GM13976 (cell line): ENCODE data around the gene SDF4.

Experiments used
- DNase-seq: peaks from one replicate; pipeline ENCODE4 v3.0.0; 2012; ENCODE audit warnings: low spot score
- in situ Hi-C: fragments of 300-500 bp; cut with MboI; formaldehyde crosslinking; loops from one replicate; pipeline ENCODE4 v1.12.0; 2022; ENCODE audit warnings: low sequenced_read_pairs, mixed read lengths, inconsistent platforms; ENCODE audit not compliant: unreplicated experiment
- TF ChIP-seq, protein P1 (sequence below): IDR thresholded peaks from 2 replicates; pipeline ENCODE4 v1.5.1; 2012; ENCODE audit warnings: borderline replicate concordance, mild to moderate bottlenecking; ENCODE audit not compliant: insufficient read depth; ENCODE audit errors: extremely low read depth, missing control alignments, control extremely low read depth

Gene SDF4

GRCh38 chr1:1223891-1224290, 7.9 kb downstream of the SDF4 start:
- in situ Hi-C loops, result no loop called here

DNA sequence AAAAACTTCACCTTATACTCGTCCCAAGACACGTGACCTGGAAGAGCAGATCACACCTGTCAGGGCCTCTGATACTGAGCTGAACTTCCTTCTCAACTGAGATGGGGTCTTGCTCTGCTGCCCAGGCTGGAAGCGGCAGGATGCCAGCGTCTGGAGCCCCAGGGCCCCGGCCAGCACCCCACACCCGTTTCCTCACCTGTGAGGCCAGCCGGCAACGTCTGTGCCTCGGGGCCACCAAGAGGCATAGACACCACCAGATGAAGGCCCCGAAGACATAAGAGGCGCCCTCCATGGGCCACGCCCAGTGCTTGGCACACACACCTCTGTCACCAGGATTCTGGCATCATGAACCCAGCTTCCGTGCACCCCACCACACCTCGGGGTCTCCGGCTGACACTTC, 8.5 kb downstream of the SDF4 start:
- no peak for DNase-seq
- in situ Hi-C loops, result no loop called here
- TF ChIP-seq, protein P1, sequence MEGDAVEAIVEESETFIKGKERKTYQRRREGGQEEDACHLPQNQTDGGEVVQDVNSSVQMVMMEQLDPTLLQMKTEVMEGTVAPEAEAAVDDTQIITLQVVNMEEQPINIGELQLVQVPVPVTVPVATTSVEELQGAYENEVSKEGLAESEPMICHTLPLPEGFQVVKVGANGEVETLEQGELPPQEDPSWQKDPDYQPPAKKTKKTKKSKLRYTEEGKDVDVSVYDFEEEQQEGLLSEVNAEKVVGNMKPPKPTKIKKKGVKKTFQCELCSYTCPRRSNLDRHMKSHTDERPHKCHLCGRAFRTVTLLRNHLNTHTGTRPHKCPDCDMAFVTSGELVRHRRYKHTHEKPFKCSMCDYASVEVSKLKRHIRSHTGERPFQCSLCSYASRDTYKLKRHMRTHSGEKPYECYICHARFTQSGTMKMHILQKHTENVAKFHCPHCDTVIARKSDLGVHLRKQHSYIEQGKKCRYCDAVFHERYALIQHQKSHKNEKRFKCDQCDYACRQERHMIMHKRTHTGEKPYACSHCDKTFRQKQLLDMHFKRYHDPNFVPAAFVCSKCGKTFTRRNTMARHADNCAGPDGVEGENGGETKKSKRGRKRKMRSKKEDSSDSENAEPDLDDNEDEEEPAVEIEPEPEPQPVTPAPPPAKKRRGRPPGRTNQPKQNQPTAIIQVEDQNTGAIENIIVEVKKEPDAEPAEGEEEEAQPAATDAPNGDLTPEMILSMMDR, result no peak

More at GRCh38 chr1:1223891-1224290, 7.9 kb downstream of the SDF4 start:
- no peak for DNase-seq
- TF ChIP-seq, protein P1, result no peak

DNA sequence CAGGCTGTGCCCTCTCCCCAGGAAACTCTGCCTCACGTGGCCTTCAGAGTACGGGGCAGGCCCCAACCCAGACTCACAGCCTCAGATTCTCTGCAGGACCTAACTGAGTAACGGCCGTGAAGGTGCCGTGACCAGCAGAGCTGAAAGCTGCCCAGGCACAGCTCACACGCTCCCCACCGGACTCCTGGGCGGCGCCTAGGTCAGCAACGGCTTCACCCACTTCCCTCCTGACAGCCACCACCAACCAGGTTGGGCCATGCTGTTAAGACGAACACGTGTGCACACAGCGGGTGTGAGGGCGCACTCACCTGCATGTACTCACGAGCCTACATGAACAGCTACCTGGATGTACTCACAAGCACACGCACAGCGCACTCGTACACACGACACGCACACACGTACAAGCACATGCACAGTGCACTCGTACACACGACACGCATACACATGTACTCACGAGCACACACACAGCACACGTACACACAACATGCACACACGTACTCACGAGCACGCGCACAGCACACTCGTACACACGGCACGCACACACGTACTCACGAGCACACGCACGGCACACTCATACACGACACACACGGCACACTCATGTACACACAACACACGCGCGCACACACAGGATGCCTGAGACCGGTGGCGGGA, 9.1 kb downstream of the SDF4 start:
- DNase-seq, result no peak
- in situ Hi-C loops, result no loop called here
- TF ChIP-seq, protein P1, result no peak

DNA sequence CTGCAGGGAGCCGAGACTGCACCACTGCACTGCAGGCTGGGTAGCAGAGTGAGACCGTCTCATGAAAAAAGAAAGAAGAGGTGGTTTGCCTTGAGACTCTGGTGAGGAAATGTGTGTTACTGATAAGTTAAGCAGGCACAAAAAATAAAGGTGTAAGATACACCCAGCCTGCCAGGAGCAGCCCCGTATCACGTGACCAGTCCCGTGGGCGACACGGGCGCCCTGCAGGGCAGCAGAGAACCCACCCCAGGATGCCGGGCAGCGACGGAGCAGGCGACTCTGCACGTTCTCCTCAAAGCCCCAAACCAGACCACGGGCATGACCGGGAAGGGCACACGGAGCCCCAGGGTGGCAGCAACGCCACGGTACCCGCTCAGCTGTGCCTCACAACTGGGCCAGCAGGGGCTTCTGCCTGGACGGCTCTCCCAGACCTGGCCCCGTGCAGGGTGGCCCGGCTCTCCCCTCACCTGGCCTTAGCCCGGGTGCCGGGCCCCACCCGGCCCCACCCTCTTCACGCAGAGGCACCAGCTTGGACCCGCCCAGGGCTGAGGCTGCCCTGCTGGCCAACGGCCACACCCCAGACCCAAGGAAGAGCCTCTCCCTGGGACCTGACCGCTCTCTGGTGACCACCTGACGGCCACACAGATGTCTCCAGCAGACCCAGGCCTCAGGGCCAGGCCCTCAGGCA, 9.8 kb downstream of the SDF4 start:
- in situ Hi-C loops, result no loop called here
- DNase-seq, result no peak
- TF ChIP-seq, protein P1, result no peak

GRCh38 chr1:1220197-1220596, 11.6 kb downstream of the SDF4 start:
- in situ Hi-C loops, result no loop called here
- TF ChIP-seq, protein P1, result no peak
- DNase-seq, result no peak

DNA sequence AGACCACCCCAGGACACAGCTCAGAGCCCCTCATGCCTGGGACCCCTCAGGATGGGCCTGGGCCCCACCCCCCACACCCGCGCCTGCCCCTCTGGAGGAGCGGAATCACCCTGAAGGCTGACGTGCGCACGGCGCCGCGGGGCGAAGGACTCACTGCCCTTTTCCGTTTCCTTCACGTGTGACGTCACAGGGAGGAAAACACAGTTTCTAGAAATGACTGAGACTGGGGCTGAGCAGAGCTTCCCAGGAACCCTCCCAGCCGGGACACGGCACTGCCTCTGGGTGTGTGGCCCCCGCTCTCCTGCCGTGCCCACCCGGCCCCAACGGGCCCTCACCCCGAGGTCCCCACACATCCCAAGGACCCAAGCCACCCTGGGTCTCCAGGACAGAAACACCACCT, 12.5 kb downstream of the SDF4 start:
- TF ChIP-seq, protein P1, result no peak
- in situ Hi-C loops, result no loop called here
- no peak for DNase-seq
